HepG2 (cell line): Measurements from ENCODE around the gene SHBG. TPM values are rescaled to one million over a fixed set of nuclear protein-coding genes. Genes with fewer than 3 reads are reported as not detected.

ENCODE experiments used
- ATAD3A ChIP-seq: sonication (generic); formaldehyde crosslinking; IDR thresholded peaks from 2 replicates; pipeline ENCODE4 v1.4.0; 2020; ENCODE audit warnings: missing genetic modification reagents
- CREBL2 ChIP-seq: sonication (generic); formaldehyde crosslinking; IDR thresholded peaks from 2 replicates; pipeline ENCODE4 v1.8.1; 2023; ENCODE audit warnings: missing genetic modification reagents, mild to moderate bottlenecking, borderline replicate concordance
- IRX3 ChIP-seq: sonication (generic); formaldehyde crosslinking; IDR thresholded peaks from 2 replicates; pipeline ENCODE4 v1.8.1; 2023; ENCODE audit warnings: mild to moderate bottlenecking, low read depth, missing genetic modification reagents, borderline replicate concordance
- NBN ChIP-seq: fragments of 450-650 bp; conservative IDR thresholded peaks from 2 replicates; pipeline ENCODE4 v1.6.1; 2017
- NFYB ChIP-seq: sonication (generic); formaldehyde crosslinking; IDR thresholded peaks from 2 replicates; pipeline ENCODE4 v1.4.0; 2020; ENCODE audit warnings: missing genetic modification reagents
- PHF5A ChIP-seq: IDR thresholded peaks from one replicate; pipeline ENCODE4 v1.6.1; 2018; ENCODE audit warnings: low read depth, missing genetic modification reagents; ENCODE audit not compliant: unreplicated experiment
- THAP7 ChIP-seq: sonication (generic); formaldehyde crosslinking; IDR thresholded peaks from 2 replicates; pipeline ENCODE4 v1.8.1; 2023; ENCODE audit warnings: mild to moderate bottlenecking, missing genetic modification reagents
- ZFAT ChIP-seq: sonication (generic); formaldehyde crosslinking; conservative IDR thresholded peaks from 2 replicates; pipeline ENCODE4 v1.8.1; 2023; ENCODE audit warnings: missing genetic modification reagents, inconsistent platforms
- ZFP36 ChIP-seq: fragments of 150-350 bp; IDR thresholded peaks from 2 replicates; pipeline ENCODE4 v1.6.1; 2018; ENCODE audit warnings: borderline replicate concordance, low read length, low read depth; ENCODE audit not compliant: partially characterized antibody
- ZFP91 ChIP-seq: sonication (generic); formaldehyde crosslinking; IDR thresholded peaks from 2 replicates; pipeline ENCODE4 v1.9.0; 2022; ENCODE audit warnings: missing genetic modification reagents, mild to moderate bottlenecking, borderline replicate concordance
- ZHX2 ChIP-seq, 2 experiments: sonication (generic) in 1 of 2; formaldehyde crosslinking in 1 of 2; IDR thresholded peaks; 2 replicates each; pipeline versions ENCODE4 v1.6.1 to v1.9.0; 2014 to 2022; ENCODE audit warnings: antibody characterized with exemption in 1 of 2, borderline replicate concordance in 1 of 2, inconsistent platforms in 1 of 2, low read depth in 1 of 2, missing genetic modification reagents in 1 of 2
- ZNF331 ChIP-seq: sonication (generic); formaldehyde crosslinking; IDR thresholded peaks from 2 replicates; pipeline ENCODE4 v1.4.0; 2020; ENCODE audit warnings: missing genetic modification reagents
- ZNF432 ChIP-seq: sonication (generic); formaldehyde crosslinking; IDR thresholded peaks from 2 replicates; pipeline ENCODE4 v1.5.0; 2020; ENCODE audit warnings: missing genetic modification reagents, mild to moderate bottlenecking, borderline replicate concordance
- ZNF501 ChIP-seq: sonication (generic); formaldehyde crosslinking; IDR thresholded peaks from 2 replicates; pipeline ENCODE4 v1.5.1; 2020; ENCODE audit warnings: mild to moderate bottlenecking, moderate library complexity, missing genetic modification reagents
- ZNF512B ChIP-seq: sonication (generic); formaldehyde crosslinking; IDR thresholded peaks from 2 replicates; pipeline ENCODE4 v1.5.1; 2020; ENCODE audit warnings: missing genetic modification reagents, mild to moderate bottlenecking, borderline replicate concordance
- ZNF607 ChIP-seq: sonication (generic); formaldehyde crosslinking; IDR thresholded peaks from 2 replicates; pipeline ENCODE4 v1.5.1; 2020; ENCODE audit warnings: missing genetic modification reagents, mild to moderate bottlenecking, borderline replicate concordance
- polyA plus RNA-seq, 8 experiments: library from polyadenylated mRNA; depleted of rRNA in 3 of 8; stranded (reverse) in 7 of 8; unstranded in 1 of 8; fragments of >200 nt; fragmentation: Illumina TruSeq in 4 of 8; extraction: Trizol in 4 of 8; gene quantifications; 2 replicates each; pipeline versions ENCODE4 v1.2.1 to v1.2.3, GENCODE V29; 2011 to 2016; ENCODE audit warnings: low read depth in 4 of 8, missing spikeins in 1 of 8, mixed read lengths in 1 of 8; ENCODE audit not compliant: insufficient read depth in 1 of 8
- total RNA-seq, 5 experiments: library from RNA; depleted of rRNA; stranded (reverse); fragments of >200 nt; fragmentation: Illumina TruSeq; extraction: Trizol; gene quantifications; 2 replicates each; pipeline ENCODE4 v1.2.3, GENCODE V29; 2016; ENCODE audit warnings: low read depth in 1 of 5

Gene SHBG
- total and polyA plus RNA-seq, 2 of the 13 experiments (the other 11 are each of a cell fraction or from before 2014, with no cell fraction given): 4.0 to 6.1 TPM

- TF ChIP-seq IRX3 (CRISPR knock-in tag): peak; percentile 57; the same call in 1 of the 2 replicates
- TF ChIP-seq ZNF501 (CRISPR knock-in tag): peak; percentile 86
- TF ChIP-seq ZNF432 (CRISPR knock-in tag): no peak
- no peak for TF ChIP-seq NFYB (CRISPR knock-in tag)
- no peak for TF ChIP-seq NBN
- TF ChIP-seq ZHX2 (IDR thresholded peaks at IDR 0.05; ENCODE audit: low read depth): peak; percentile 98
- TF ChIP-seq ZHX2 (CRISPR knock-in tag; IDR thresholded peaks at IDR 0.05; ENCODE audit: borderline replicate concordance): 0 out of 2 replicates have a peak, but pooled peaks have one; percentile 45
- TF ChIP-seq ZFAT (CRISPR knock-in tag): no peak
- TF ChIP-seq ZNF607 (CRISPR knock-in tag): peak; percentile 87; the same call in 1 of the 2 replicates
- no peak for TF ChIP-seq ZNF512B
- TF ChIP-seq ATAD3A (CRISPR knock-in tag): no peak
- TF ChIP-seq CREBL2 (CRISPR knock-in tag): peak; percentile 67; the same call in 1 of the 2 replicates
- TF ChIP-seq THAP7 (CRISPR knock-in tag): peak; percentile 88; the same call in 1 of the 2 replicates
- TF ChIP-seq ZFP36: no peak
- peak; percentile 76; the same call in 1 of the 2 replicates for TF ChIP-seq ZFP91 (CRISPR knock-in tag)
- peak; percentile 55 for TF ChIP-seq PHF5A
- TF ChIP-seq ZNF331: no peak
Observed at GRCh38 chr17:7583253-7584109, 46.5 kb upstream of the SHBG start, which contains the start of gene MPDU1 (continued).
